GM06990 (cell line): ENCODE results near the gene CLOCK.

Source experiments
- DNase-seq: peaks from one replicate; pipeline ENCODE4 v3.0.0-alpha.2; 2011; ENCODE audit not compliant: insufficient read length; ENCODE audit errors: extremely low read depth
- H3K27me3 ChIP-seq: replicated peaks from 2 replicates; pipeline ENCODE4 v1.6.0; 2011; ENCODE audit warnings: low read length; ENCODE audit not compliant: control insufficient read depth, insufficient read depth
- H3K36me3 ChIP-seq: 2 replicates; pipeline ENCODE4 v1.5.1; 2011; ENCODE audit warnings: low read length; ENCODE audit not compliant: control insufficient read depth, insufficient read depth
- H3K4me3 ChIP-seq: replicated peaks from 2 replicates; pipeline ENCODE4 v1.5.1; 2011; ENCODE audit warnings: low read depth, mild to moderate bottlenecking, control low read depth, low read length
- CTCF ChIP-seq: IDR thresholded peaks from 2 replicates; pipeline ENCODE4 v1.5.1; 2011; ENCODE audit warnings: low read length, control low read depth, mild to moderate bottlenecking, inconsistent platforms; ENCODE audit not compliant: insufficient read depth, poor library complexity, severe bottlenecking

Gene CLOCK

GRCh38 chr4:55397520-55398321 lies 149.0 kb downstream of the CLOCK start:
- no peaks in the 10 kb centered on the region for H3K27me3 ChIP-seq
- no peaks in the 10 kb centered on the region for H3K36me3 ChIP-seq
- TF ChIP-seq CTCF, result no peak
- no peak for DNase-seq
- peak overlapping the region; percentile 82 for H3K4me3 ChIP-seq

- H3K4me3 ChIP-seq, result peak overlapping the region; percentile 82
- no peaks in the 10 kb centered on the region for H3K36me3 ChIP-seq
- no peaks in the 10 kb centered on the region for H3K27me3 ChIP-seq
- no peak for TF ChIP-seq CTCF
- DNase-seq, result no peak
Measured at GRCh38 chr4:55397126-55397436, 149.6 kb downstream of the CLOCK start.

DNA sequence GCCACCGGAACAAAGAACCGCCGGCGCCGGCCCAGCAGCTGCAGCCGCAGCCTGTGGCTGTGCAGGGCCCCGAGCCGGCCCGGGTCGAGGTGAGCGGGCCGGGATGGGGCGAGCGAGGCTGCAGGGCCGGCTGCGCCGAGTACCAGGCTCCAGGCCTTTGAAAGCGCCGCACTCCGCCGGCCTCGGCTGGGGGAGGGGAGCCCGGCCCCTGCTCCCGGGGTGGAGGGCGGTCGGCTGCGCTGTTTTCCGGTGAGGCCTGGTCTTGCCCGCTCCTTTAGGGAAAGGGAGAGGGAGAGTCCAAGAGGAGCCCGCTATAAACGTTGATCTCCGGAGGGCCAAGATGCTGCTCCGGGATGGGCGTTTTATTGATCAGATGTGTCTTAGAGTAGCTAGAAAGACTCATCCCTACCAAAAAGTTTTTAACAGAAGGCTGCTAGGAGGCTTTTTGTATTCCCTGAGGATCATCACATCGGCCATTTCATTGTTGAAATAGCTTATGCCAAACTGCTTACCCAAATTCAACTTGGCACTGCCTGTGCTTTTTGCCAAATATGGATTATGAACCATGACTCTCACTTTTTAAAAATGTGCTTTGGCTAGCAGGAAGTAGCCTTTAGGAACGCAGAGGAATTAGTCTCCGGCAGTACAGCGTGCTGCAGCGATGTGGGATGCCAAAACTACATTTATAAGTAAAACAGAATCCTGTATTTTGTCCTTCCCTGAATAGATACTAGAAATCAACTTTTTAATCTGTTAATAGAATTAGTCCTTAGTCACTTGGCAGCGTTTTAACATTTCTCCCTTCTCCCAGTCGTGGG lies 150.2 kb downstream of the CLOCK start:
- Histone ChIP-seq H3K36me3 (no peaks in the 10 kb centered on the region), H3K4me3 (peak overlapping the region; percentile 82), H3K27me3 (no peaks in the 10 kb centered on the region)
- TF ChIP-seq CTCF, result no peak
- DNase-seq, result peak; percentile 56

DNA sequence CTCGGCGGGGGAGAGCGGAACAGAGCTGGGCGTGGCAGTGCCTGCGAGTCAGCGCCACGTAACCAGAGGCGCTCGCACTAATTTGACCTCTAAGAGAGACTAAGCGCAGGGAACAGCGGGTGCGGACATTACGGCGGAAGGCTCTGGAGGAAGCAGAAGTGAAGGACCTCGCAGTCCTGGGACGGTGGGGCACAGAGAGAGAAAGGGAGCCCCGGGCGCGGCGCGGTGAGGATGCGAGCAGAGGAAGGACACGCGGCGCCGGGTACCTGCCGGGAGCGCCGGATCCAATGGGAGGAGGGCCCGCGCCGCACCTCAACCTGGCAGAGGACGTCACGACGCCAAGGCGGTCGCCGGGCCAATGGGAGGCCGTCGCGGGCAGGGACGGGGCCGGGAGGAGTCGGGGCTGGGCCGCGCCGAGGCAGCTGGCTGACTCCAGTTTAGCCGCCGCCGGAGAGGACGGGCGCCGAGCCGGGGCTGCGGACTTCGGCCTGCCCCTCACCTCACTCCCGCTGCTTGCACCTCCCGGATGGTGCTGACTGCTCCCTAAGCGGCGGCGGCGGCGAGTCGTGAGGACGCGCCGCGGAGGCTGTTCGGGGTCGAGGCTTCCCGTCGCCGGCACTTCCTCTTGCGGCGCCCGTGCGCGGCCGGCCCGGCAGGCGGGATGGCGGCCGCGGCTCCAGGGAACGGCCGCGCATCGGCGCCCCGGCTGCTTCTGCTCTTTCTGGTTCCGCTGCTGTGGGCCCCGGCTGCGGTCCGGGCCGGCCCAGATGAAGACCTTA lies 151.0 kb downstream of the CLOCK start, which contains the start of gene TMEM165:
TMEM165 (plus strand) TSS at position 429 of the 779 bp plus-strand sequence; CDS start at position 662, 233 bp downstream.
- peak; percentile 94 for DNase-seq
- Histone ChIP-seq H3K27me3 (no peaks in the 10 kb centered on the region), H3K36me3 (no peaks in the 10 kb centered on the region), H3K4me3 (peak within 1 kb of the TSS; percentile 82)
- TF ChIP-seq CTCF, result no peak

DNA sequence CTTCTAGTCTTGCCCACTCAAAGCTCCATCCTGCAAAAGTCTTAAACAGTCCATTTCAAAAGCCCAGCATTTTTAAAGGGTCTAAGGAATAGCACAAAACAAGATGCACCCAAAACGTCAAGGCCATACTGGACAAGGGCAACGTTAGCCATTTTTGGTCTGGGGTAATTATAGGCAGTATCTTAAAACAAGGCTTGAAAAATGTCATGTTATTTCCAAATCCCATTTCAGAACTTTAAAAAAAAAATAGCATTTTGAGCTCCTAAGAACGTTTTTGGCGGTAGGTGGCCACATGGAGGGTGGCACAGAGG lies 151.5 kb downstream of the CLOCK start:
- no peaks in the 10 kb centered on the region for H3K36me3 ChIP-seq
- peak overlapping the region; percentile 82 for H3K4me3 ChIP-seq
- no peak for TF ChIP-seq CTCF
- H3K27me3 ChIP-seq, result no peaks in the 10 kb centered on the region
- DNase-seq, result no peak
